HepG2 (cell line): ENCODE results near the gene TRPT1. TPM values are rescaled to one million over a fixed set of nuclear protein-coding genes. Genes with fewer than 3 reads are reported as not detected.

Experiments used
- AGO1 ChIP-seq: fragments of 200-400 bp; formaldehyde crosslinking; IDR thresholded peaks from 2 replicates; pipeline ENCODE4 v1.6.1; 2017; ENCODE audit warnings: mild to moderate bottlenecking, low read depth, low read length, moderate library complexity; ENCODE audit not compliant: poor library complexity, severe bottlenecking
- ATF3 ChIP-seq: sonication (generic); formaldehyde crosslinking; IDR thresholded peaks from 2 replicates; pipeline ENCODE4 v1.4.0; 2020; ENCODE audit warnings: missing genetic modification reagents
- ATF7-NPFF ChIP-seq: sonication (generic); formaldehyde crosslinking; IDR thresholded peaks from 2 replicates; pipeline ENCODE4 v1.8.1; 2023; ENCODE audit warnings: mild to moderate bottlenecking, low read depth, missing genetic modification reagents, moderate library complexity
- CEBPB ChIP-seq: IDR thresholded peaks from 2 replicates; pipeline ENCODE4 v1.6.1; 2011; ENCODE audit warnings: low read depth, low read length, improper control_type of control experiment, borderline replicate concordance
- ELF1 ChIP-seq: sonication (generic); formaldehyde crosslinking; IDR thresholded peaks from 2 replicates; pipeline ENCODE4 v1.4.0; 2020; ENCODE audit warnings: missing genetic modification reagents
- ELF4 ChIP-seq: sonication (generic); formaldehyde crosslinking; IDR thresholded peaks from 2 replicates; pipeline ENCODE4 v1.5.0; 2020; ENCODE audit warnings: missing genetic modification reagents, mild to moderate bottlenecking, moderate library complexity, borderline replicate concordance
- FOXO4 ChIP-seq: sonication (generic); formaldehyde crosslinking; conservative IDR thresholded peaks from 2 replicates; pipeline ENCODE4 v1.8.1; 2023; ENCODE audit warnings: missing genetic modification reagents
- HCFC1 ChIP-seq: fragments of 150-350 bp; IDR thresholded peaks from 2 replicates; pipeline ENCODE4 v1.6.1; 2014; ENCODE audit warnings: low read depth, low read length
- HOXA5 ChIP-seq: sonication (generic); formaldehyde crosslinking; IDR thresholded peaks from 2 replicates; pipeline ENCODE4 v1.4.0; 2020; ENCODE audit warnings: missing genetic modification reagents
- IRX3 ChIP-seq: sonication (generic); formaldehyde crosslinking; IDR thresholded peaks from 2 replicates; pipeline ENCODE4 v1.8.1; 2023; ENCODE audit warnings: mild to moderate bottlenecking, low read depth, missing genetic modification reagents, borderline replicate concordance
- KDM2A ChIP-seq: sonication (generic); formaldehyde crosslinking; IDR thresholded peaks from 2 replicates; pipeline ENCODE4 v1.4.0; 2020; ENCODE audit warnings: low read depth, missing genetic modification reagents, borderline replicate concordance
- MEIS1 ChIP-seq: sonication (generic); formaldehyde crosslinking; IDR thresholded peaks from 2 replicates; pipeline ENCODE4 v1.9.0; 2021; ENCODE audit warnings: mild to moderate bottlenecking, missing genetic modification reagents, moderate library complexity, borderline replicate concordance
- MIXL1 ChIP-seq: IDR thresholded peaks from 2 replicates; pipeline ENCODE4 v1.6.1; 2016
- MYPOP ChIP-seq: sonication (generic); formaldehyde crosslinking; IDR thresholded peaks from 2 replicates; pipeline ENCODE4 v1.8.1; 2023; ENCODE audit warnings: mild to moderate bottlenecking, moderate library complexity, missing genetic modification reagents
- NFE2L1 ChIP-seq: sonication (generic); formaldehyde crosslinking; IDR thresholded peaks from 2 replicates; pipeline ENCODE4 v1.4.0; 2020; ENCODE audit warnings: missing genetic modification reagents, mild to moderate bottlenecking, borderline replicate concordance
- NFKBIZ ChIP-seq: IDR thresholded peaks from 2 replicates; pipeline ENCODE4 v1.6.1; 2018; ENCODE audit warnings: missing genetic modification reagents, missing compliant biosample characterization
- POLR2G ChIP-seq: fragments of 200-400 bp; formaldehyde crosslinking; IDR thresholded peaks from 2 replicates; pipeline ENCODE4 v1.6.1; 2018; ENCODE audit warnings: mild to moderate bottlenecking, low read depth, low read length, moderate library complexity
- PPARG ChIP-seq: conservative IDR thresholded peaks from 2 replicates; pipeline ENCODE4 v1.6.1; 2016; ENCODE audit warnings: missing biosample characterization, missing genetic modification reagents
- REPIN1 ChIP-seq: sonication (generic); formaldehyde crosslinking; IDR thresholded peaks from 2 replicates; pipeline ENCODE4 v1.8.0; 2022; ENCODE audit warnings: missing genetic modification reagents, low read depth, mild to moderate bottlenecking, borderline replicate concordance
- RFX3 ChIP-seq: IDR thresholded peaks from 2 replicates; pipeline ENCODE4 v1.6.1; 2016; ENCODE audit warnings: missing biosample characterization, missing genetic modification reagents
- SRSF1 ChIP-seq: fragments of 200-400 bp; formaldehyde crosslinking; optimal IDR thresholded peaks from 2 replicates; pipeline ENCODE3; 2017; ENCODE audit warnings: mild to moderate bottlenecking, low read depth, low read length, moderate library complexity
- ZC3H13 ChIP-seq: sonication (generic); formaldehyde crosslinking; IDR thresholded peaks from 2 replicates; pipeline ENCODE4 v1.8.1; 2023; ENCODE audit warnings: mild to moderate bottlenecking, missing genetic modification reagents, moderate library complexity
- ZNF3 ChIP-seq: IDR thresholded peaks from 2 replicates; pipeline ENCODE4 v1.7.0; 2017; ENCODE audit warnings: inconsistent platforms
- ZNF503 ChIP-seq: sonication (generic); formaldehyde crosslinking; IDR thresholded peaks from 2 replicates; pipeline ENCODE4 v1.4.0; 2020; ENCODE audit warnings: missing genetic modification reagents
- ZNF572 ChIP-seq: sonication (generic); formaldehyde crosslinking; IDR thresholded peaks from 2 replicates; pipeline ENCODE4 v1.5.1; 2020; ENCODE audit warnings: mild to moderate bottlenecking, missing genetic modification reagents
- polyA plus RNA-seq, 8 experiments: library from polyadenylated mRNA; depleted of rRNA in 3 of 8; stranded (reverse) in 7 of 8; unstranded in 1 of 8; fragments of >200 nt; fragmentation: Illumina TruSeq in 4 of 8; extraction: Trizol in 4 of 8; gene quantifications; 2 replicates each; pipeline versions ENCODE4 v1.2.1 to v1.2.3, GENCODE V29; 2011 to 2016; ENCODE audit warnings: low read depth in 4 of 8, missing spikeins in 1 of 8, mixed read lengths in 1 of 8; ENCODE audit not compliant: insufficient read depth in 1 of 8
- total RNA-seq, 5 experiments: library from RNA; depleted of rRNA; stranded (reverse); fragments of >200 nt; fragmentation: Illumina TruSeq; extraction: Trizol; gene quantifications; 2 replicates each; pipeline ENCODE4 v1.2.3, GENCODE V29; 2016; ENCODE audit warnings: low read depth in 1 of 5

Gene TRPT1
- total and polyA plus RNA-seq, 2 of the 13 experiments (the other 11 are each of a cell fraction or from before 2014, with no cell fraction given): 24.8 to 40.7 TPM

- TF ChIP-seq ATF3 (CRISPR knock-in tag) (peak; percentile 59; the same call in 1 of the 2 replicates), AGO1 (peak; percentile 93), MEIS1 (no peak), ZNF3 (0 out of 2 replicates have a peak, but pooled peaks have one; percentile 9), HCFC1 (peak; percentile 95), MYPOP (peak; percentile 19; the same call in 1 of the 2 replicates), IRX3 (CRISPR knock-in tag) (no peak), HOXA5 (CRISPR knock-in tag) (peak; percentile 79), ZNF503 (CRISPR knock-in tag) (no peak), SRSF1 (peak; percentile 85), PPARG (CRISPR knock-in tag) (peak; percentile 99), NFKBIZ (CRISPR knock-in tag) (no peak; the same call in 1 of the 2 replicates), ZNF572 (CRISPR knock-in tag) (peak; percentile 19; the same call in 1 of the 2 replicates), MIXL1 (CRISPR knock-in tag) (0 out of 2 replicates have a peak, but pooled peaks have one; percentile 40), FOXO4 (no peak), ELF1 (peak; percentile 100), RFX3 (CRISPR knock-in tag) (0 out of 2 replicates have a peak, but pooled peaks have one; percentile 13), CEBPB (peak; percentile 94), POLR2G (peak; percentile 70; the same call in 1 of the 2 replicates), REPIN1 (CRISPR knock-in tag) (peak; percentile 31; the same call in 1 of the 2 replicates), ATF7-NPFF (CRISPR knock-in tag) (peak; percentile 42; the same call in 1 of the 2 replicates), ELF4 (peak; percentile 99), KDM2A (CRISPR knock-in tag) (peak; percentile 88), ZC3H13 (CRISPR knock-in tag) (peak; percentile 88), NFE2L1 (CRISPR knock-in tag) (no peak)
Observed at GRCh38 chr11:64269540-64270220, 43.7 kb upstream of the TRPT1 start (continued).
